ENCODE data around the gene CIAO2A. TPM values are rescaled to one million over a fixed set of nuclear protein-coding genes. Genes with fewer than 3 reads are reported as not detected.

Gene CIAO2A
- total RNA-seq, 1 experiment from 2014 or later = 89.8 TPM

GRCh38 chr15:64022571-64022970 is 71.1 kb downstream of the CIAO2A start:
- H3K36me3 ChIP-seq (ENCODE audit: control insufficient read depth, insufficient read depth, low read length) = no peaks in the 10 kb centered on the region
- H3K27me3 ChIP-seq (ENCODE audit: control insufficient read depth, insufficient read depth, low read length) = no peaks in the 10 kb centered on the region
- H3K4me1 ChIP-seq (ENCODE audit: control insufficient read depth, insufficient read depth, low read length) = peaks cover 2% of the 10 kb centered on the region
- in situ Hi-C loops (cut with HindIII; ENCODE audit: low pct_unique_long_range_greater_than_20kb, low sequenced_read_pairs) (no loop called here), intact Hi-C loops (cut with micrococcal nuclease; ENCODE audit: unreplicated experiment) (no loop called here)
- H3K27ac ChIP-seq (ENCODE audit: low read length) = no peak overlapping the region
- no peak overlapping the region for H3K4me3 ChIP-seq (ENCODE audit: low read depth in 2 of 2, low read length in 2 of 2)
- ATAC-seq (no peak), DNase-seq (ENCODE audit: low read depth, low spot score) (no peak)
- ChIA-PET CTCF (interaction anchor here (0.6 kb wide), 1 partner anchor 97 kb away, joined by 11 read pairs; no protein-coding TSS in a partner anchor), POLR2A (no interaction called here)
- BruUV-seq (replicated peaks) = no TSS peak
- no peak for TF ChIP-seq POLR2AphosphoS5 (IDR thresholded peaks at IDR 0.05; ENCODE audit: low read depth, low read length)
- TF ChIP-seq TCF7L2 (IDR thresholded peaks at IDR 0.05; ENCODE audit: low read depth, low read length) = no peak
- no peak for TF ChIP-seq REST (IDR thresholded peaks at IDR 0.05; ENCODE audit: insufficient read depth in 1 of 2, low read depth in 2 of 2, low read length in 1 of 2)
- no peak for TF ChIP-seq SIN3A (IDR thresholded peaks at IDR 0.05; ENCODE audit: borderline replicate concordance, insufficient read depth, low read depth, low read length)
- TF ChIP-seq CTCF (IDR thresholded peaks at IDR 0.05) = no peak
- H3K9me3 ChIP-seq (ENCODE audit: control insufficient read depth, insufficient read depth, low read depth, low read length) = peaks cover 3% of the 10 kb centered on the region; the same call in 1 of the 2 replicates

Other genes with a start within 250 kb of the CIAO2A start
- gene DAPK2, start 47.4 kb downstream of the CIAO2A start, total RNA-seq (2021; ENCODE audit: unreplicated experiment) = 10.2 TPM
- gene SNX1, start 2.1 kb upstream of the CIAO2A start, total RNA-seq (2021; ENCODE audit: unreplicated experiment) = 96.2 TPM
- gene SNX22, start 57.9 kb upstream of the CIAO2A start, total RNA-seq (2021; ENCODE audit: unreplicated experiment) = 2.3 TPM
- gene PPIB, start 69.2 kb upstream of the CIAO2A start, total RNA-seq (2021; ENCODE audit: unreplicated experiment) = 407 TPM